Uterus (tissue), 4 donors: ENCODE results near the gene C16orf95. TPM values are rescaled to one million over a fixed set of nuclear protein-coding genes. Genes with fewer than 3 reads are reported as not detected.
"Not testable (repeated sequence)": the region's sequence is repeated elsewhere in the genome, so short reads cannot be mapped to it uniquely, and the experiment has no call there.

Experiments used
- DNase-seq, 2 donors: peaks; one replicate each; pipeline ENCODE4 v3.0.0-alpha.2; 2019 to 2020
- H3K27ac ChIP-seq, 2 donors: fragments of 200-600 bp; sonication (generic); 1 replicate in 1 of 2; 2 replicates in 1 of 2; pipeline ENCODE4 v1.5.1; 2016 to 2018
- H3K27me3 ChIP-seq, 2 donors: fragments of 200-600 bp; sonication (generic); one replicate each; pipeline ENCODE4 v1.5.1; 2018 to 2019; ENCODE audit warnings: control low read depth in 1 of 2
- H3K36me3 ChIP-seq, 2 donors: fragments of 200-600 bp; sonication (generic); one replicate each; pipeline ENCODE4 v1.5.1; 2019; ENCODE audit warnings: control low read depth in 1 of 2
- H3K4me1 ChIP-seq, 2 donors: fragments of 200-600 bp; sonication (generic); one replicate each; pipeline ENCODE4 v1.5.1; 2018 to 2019; ENCODE audit warnings: control low read depth in 1 of 2
- H3K4me3 ChIP-seq, 2 donors: fragments of 200-600 bp; sonication (generic); 1 replicate in 1 of 2; 2 replicates in 1 of 2; pipeline ENCODE4 v1.5.1; 2018 to 2019; ENCODE audit warnings: mild to moderate bottlenecking in 1 of 2
- H3K9me3 ChIP-seq, 2 donors: fragments of 200-600 bp; sonication (generic); one replicate each; pipeline ENCODE4 v1.5.1; 2019; ENCODE audit warnings: control low read depth in 1 of 2
- POLR2A ChIP-seq, 2 donors: fragments of 450-650 bp; IDR thresholded peaks; one replicate each; pipeline ENCODE4 v1.6.1; 2016; ENCODE audit warnings: antibody characterized with exemption in 2 of 2, mild to moderate bottlenecking in 1 of 2, moderate library complexity in 1 of 2
- intact Hi-C: fragments of 100-400 bp; cut with DNase I; formaldehyde crosslinking; loops from one replicate; pipeline ENCODE4 v1.15.1; 2023; ENCODE audit warnings: low total_unique reads
- total RNA-seq, 4 donors: library from RNA; depleted of rRNA in 3 of 4; stranded (reverse); fragments of >200 nt in 3 of 4; gene quantifications; one replicate each; pipeline versions ENCODE4 v1.1.0 to v1.2.4, GENCODE V29; 2014 to 2023
- TF ChIP-seq, protein P1 (sequence below), 4 experiments: fragments of 200-600 bp in 2 of 4; fragments of 450-650 bp in 2 of 4; sonication (generic) in 2 of 4; IDR thresholded peaks; one replicate each; pipeline ENCODE4 v1.5.1; 2016 to 2019; ENCODE audit warnings: antibody characterized with exemption in 4 of 4, mild to moderate bottlenecking in 2 of 4, moderate library complexity in 1 of 4
- donor health status: DM: yes; HTN: yes; CAD: no.

C16orf95 gene
- total RNA-seq, 4 donors from 2014 or later = 3.2 to 4.2 TPM; not detected in 2

GRCh38 chr16:87363771-87364455, 46.7 kb upstream of the C16orf95 start:
- intact Hi-C loops = loop anchor here (10.0 kb wide), 1 partner anchor 49 kb away; the partner anchor contains the start of gene C16orf95
- peak in 1 of 2 donors; percentile 57 for DNase-seq
- peaks cover 6 to 9% of the 10 kb centered on the region in 2 donors for H3K4me1 ChIP-seq
- H3K27me3 ChIP-seq = no peaks in the 10 kb centered on the region
- no peaks in the 10 kb centered on the region for H3K9me3 ChIP-seq
- no peak for TF ChIP-seq POLR2A (IDR thresholded peaks at IDR 0.05)
- TF ChIP-seq, protein P1, sequence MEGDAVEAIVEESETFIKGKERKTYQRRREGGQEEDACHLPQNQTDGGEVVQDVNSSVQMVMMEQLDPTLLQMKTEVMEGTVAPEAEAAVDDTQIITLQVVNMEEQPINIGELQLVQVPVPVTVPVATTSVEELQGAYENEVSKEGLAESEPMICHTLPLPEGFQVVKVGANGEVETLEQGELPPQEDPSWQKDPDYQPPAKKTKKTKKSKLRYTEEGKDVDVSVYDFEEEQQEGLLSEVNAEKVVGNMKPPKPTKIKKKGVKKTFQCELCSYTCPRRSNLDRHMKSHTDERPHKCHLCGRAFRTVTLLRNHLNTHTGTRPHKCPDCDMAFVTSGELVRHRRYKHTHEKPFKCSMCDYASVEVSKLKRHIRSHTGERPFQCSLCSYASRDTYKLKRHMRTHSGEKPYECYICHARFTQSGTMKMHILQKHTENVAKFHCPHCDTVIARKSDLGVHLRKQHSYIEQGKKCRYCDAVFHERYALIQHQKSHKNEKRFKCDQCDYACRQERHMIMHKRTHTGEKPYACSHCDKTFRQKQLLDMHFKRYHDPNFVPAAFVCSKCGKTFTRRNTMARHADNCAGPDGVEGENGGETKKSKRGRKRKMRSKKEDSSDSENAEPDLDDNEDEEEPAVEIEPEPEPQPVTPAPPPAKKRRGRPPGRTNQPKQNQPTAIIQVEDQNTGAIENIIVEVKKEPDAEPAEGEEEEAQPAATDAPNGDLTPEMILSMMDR (IDR thresholded peaks at IDR 0.05) = no peak
- no peak overlapping the region for H3K4me3 ChIP-seq
- no peaks in the 10 kb centered on the region for H3K36me3 ChIP-seq
- H3K27ac ChIP-seq = peak overlapping the region; percentile 41 to 78

- H3K27me3 ChIP-seq, H3K4me3 ChIP-seq, DNase-seq, H3K36me3 ChIP-seq, H3K9me3 ChIP-seq, H3K4me1 ChIP-seq: not testable (repeated sequence)
- H3K27ac ChIP-seq = peak overlapping the region; percentile 41 to 78
- intact Hi-C loops = loop anchor here (10.0 kb wide), 1 partner anchor 48 kb away; the partner anchor contains the start of gene C16orf95
Measured at GRCh38 chr16:87362828-87363559, 45.8 kb upstream of the C16orf95 start.

DNA sequence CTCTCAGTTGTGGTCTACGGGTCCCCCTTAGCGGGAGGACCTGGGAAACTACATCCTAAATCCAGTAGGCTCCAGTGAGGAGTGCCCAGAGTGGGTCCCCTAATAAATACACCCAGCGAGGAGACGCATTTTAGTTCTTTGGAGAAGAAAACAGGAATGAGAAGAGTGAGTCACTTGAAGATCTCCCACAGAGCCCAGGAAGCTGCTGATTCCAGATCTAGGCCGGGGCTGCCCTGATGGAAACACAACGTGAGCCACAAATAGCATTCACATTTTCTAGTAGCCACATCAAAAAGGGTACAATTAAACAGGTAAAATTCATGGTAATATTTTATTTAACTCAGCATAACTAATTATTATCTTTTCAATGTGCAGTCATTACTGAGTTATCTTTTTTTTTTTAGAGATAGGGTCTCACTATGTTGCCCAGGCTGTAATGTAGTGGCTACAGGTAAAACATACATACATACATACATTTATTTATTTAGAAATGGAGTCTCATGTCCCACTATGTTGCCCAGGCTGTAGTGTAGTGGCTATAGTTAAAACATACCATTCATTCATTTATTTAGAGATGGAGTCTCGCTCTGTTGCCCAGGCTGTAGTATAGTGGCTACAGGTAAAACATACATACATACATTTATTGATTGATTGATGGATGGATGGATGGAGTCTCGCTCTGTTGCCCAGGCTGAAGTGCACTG, 44.9 kb upstream of the C16orf95 start:
- H3K4me3 ChIP-seq = no peak overlapping the region
- DNase-seq = no peak
- H3K9me3 ChIP-seq = no peaks in the 10 kb centered on the region
- intact Hi-C loops = loop anchor here (10.0 kb wide), 1 partner anchor 47 kb away; the partner anchor contains the start of gene C16orf95
- H3K27me3 ChIP-seq = no peaks in the 10 kb centered on the region
- no peaks in the 10 kb centered on the region for H3K36me3 ChIP-seq
- no peak overlapping the region for H3K27ac ChIP-seq
- H3K4me1 ChIP-seq = peaks cover 6% of the 10 kb centered on the region in 2 donors
- TF ChIP-seq, protein P1 (IDR thresholded peaks at IDR 0.05) = no peak
- no peak for TF ChIP-seq POLR2A (IDR thresholded peaks at IDR 0.05)

GRCh38 chr16:87360862-87361610, 43.8 kb upstream of the C16orf95 start:
- H3K27me3 ChIP-seq = no peaks in the 10 kb centered on the region
- intact Hi-C loops = loop anchor here (10.0 kb wide), 1 partner anchor 46 kb away; the partner anchor contains the start of gene C16orf95
- no peak overlapping the region for H3K4me3 ChIP-seq
- H3K36me3 ChIP-seq = no peaks in the 10 kb centered on the region
- no peak overlapping the region for H3K27ac ChIP-seq
- no peak for DNase-seq
- H3K4me1 ChIP-seq = peaks cover 6% of the 10 kb centered on the region in 2 donors
- no peak for TF ChIP-seq POLR2A (IDR thresholded peaks at IDR 0.05)
- TF ChIP-seq, protein P1 (IDR thresholded peaks at IDR 0.05) = no peak
- H3K9me3 ChIP-seq = no peaks in the 10 kb centered on the region

GRCh38 chr16:87359121-87359520, 41.9 kb upstream of the C16orf95 start:
- Histone ChIP-seq H3K4me1 (peaks cover under 1 to 3% of the 10 kb centered on the region in 2 donors), H3K36me3 (no peaks in the 10 kb centered on the region), H3K9me3 (no peaks in the 10 kb centered on the region), H3K4me3 (no peak overlapping the region), H3K27me3 (no peaks in the 10 kb centered on the region), H3K27ac (no peak overlapping the region)
- intact Hi-C loops = no loop called here
- TF ChIP-seq, protein P1 (IDR thresholded peaks at IDR 0.05) = no peak
- no peak for TF ChIP-seq POLR2A (IDR thresholded peaks at IDR 0.05)
- DNase-seq = no peak
